ENCODE results near the gene OR4D9. TPM values are rescaled to one million over a fixed set of nuclear protein-coding genes. Genes with fewer than 3 reads are reported as not detected.

OR4D9 gene
- total RNA-seq, 1 experiment from 2014 or later = not detected

DNA sequence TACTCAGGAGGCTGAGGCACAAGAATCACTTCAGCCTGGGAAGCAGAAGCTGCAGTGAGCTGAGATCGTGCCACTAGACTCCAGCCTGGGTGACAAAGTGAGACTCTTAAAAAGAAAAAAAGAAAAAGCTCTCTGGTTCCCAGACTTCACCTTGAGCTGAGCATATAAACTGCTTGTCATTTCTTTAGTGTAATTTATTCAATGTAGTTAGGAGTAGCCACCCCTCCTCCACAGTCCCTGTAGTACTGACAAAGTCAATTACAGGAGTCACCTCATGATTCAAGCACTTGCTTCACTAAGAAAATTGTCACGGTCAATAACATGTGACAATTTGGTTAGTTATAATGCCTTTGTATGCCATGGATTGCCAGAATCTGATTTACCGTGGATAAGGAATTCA, 31.0 kb upstream of the OR4D9 start:
- no peak overlapping the region for H2AK5ac ChIP-seq (ENCODE audit: insufficient read length, low read length)
- no peak overlapping the region for H4K8ac ChIP-seq (replicated peaks; ENCODE audit: insufficient read length, low read depth, low read length)
- no peaks in the 10 kb centered on the region for H4K20me1 ChIP-seq (ENCODE audit: control insufficient read depth, insufficient read depth, insufficient read length)
- H2BK12ac ChIP-seq (ENCODE audit: insufficient read length, low read depth, low read length) = no peak overlapping the region
- no peak overlapping the region for H3K4ac ChIP-seq (ENCODE audit: low read depth, low read length)
- no peak overlapping the region for H3K27ac ChIP-seq (ENCODE audit: insufficient read length, low read depth, low read length)
- no peaks in the 10 kb centered on the region for H3K23me2 ChIP-seq (ENCODE audit: insufficient read length, low read depth, low read length, poor library complexity, severe bottlenecking)
- H3K27me3 Mint-ChIP-seq (ENCODE audit: low read depth) = peaks cover 2% of the 10 kb centered on the region; the same call in 1 of the 2 replicates
- H3K27ac Mint-ChIP-seq = no peak overlapping the region
- WGBS (ENCODE audit: extremely low coverage, insufficient read length, low lambda C conversion rate) = no CpG with 5 or more reads among the region's 3 CpGs
- H4K5ac ChIP-seq (ENCODE audit: insufficient read length, low read depth, low read length) = no peak overlapping the region
- H4K91ac ChIP-seq (ENCODE audit: insufficient read length, low read depth, low read length) = no peak overlapping the region
- no peaks in the 10 kb centered on the region for H3K79me1 ChIP-seq (ENCODE audit: insufficient read depth, low read depth, low read length, poor library complexity, severe bottlenecking)
- TF ChIP-seq, protein P1, sequence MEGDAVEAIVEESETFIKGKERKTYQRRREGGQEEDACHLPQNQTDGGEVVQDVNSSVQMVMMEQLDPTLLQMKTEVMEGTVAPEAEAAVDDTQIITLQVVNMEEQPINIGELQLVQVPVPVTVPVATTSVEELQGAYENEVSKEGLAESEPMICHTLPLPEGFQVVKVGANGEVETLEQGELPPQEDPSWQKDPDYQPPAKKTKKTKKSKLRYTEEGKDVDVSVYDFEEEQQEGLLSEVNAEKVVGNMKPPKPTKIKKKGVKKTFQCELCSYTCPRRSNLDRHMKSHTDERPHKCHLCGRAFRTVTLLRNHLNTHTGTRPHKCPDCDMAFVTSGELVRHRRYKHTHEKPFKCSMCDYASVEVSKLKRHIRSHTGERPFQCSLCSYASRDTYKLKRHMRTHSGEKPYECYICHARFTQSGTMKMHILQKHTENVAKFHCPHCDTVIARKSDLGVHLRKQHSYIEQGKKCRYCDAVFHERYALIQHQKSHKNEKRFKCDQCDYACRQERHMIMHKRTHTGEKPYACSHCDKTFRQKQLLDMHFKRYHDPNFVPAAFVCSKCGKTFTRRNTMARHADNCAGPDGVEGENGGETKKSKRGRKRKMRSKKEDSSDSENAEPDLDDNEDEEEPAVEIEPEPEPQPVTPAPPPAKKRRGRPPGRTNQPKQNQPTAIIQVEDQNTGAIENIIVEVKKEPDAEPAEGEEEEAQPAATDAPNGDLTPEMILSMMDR (conservative IDR thresholded peaks at IDR 0.05) = no peak
- no peak overlapping the region for H2BK20ac ChIP-seq (ENCODE audit: low read depth, low read length, poor library complexity, severe bottlenecking)
- H3K4me3 Mint-ChIP-seq = no peak overlapping the region
- H2BK15ac ChIP-seq (ENCODE audit: low read depth, low read length) = no peak overlapping the region
- H3T11ph ChIP-seq (ENCODE audit: low read length) = no peak overlapping the region
- no peak overlapping the region for H2AFZ ChIP-seq (ENCODE audit: low read length)
- no peaks in the 10 kb centered on the region for H3K36me3 Mint-ChIP-seq (ENCODE audit: insufficient read depth in 1 of 3, low read depth in 3 of 3)
- H2BK5ac ChIP-seq (ENCODE audit: insufficient read length, low read length) = no peak overlapping the region
- H3K4me2 ChIP-seq (ENCODE audit: insufficient read depth, insufficient read length, low read length) = no peak overlapping the region
- H2BK120ac ChIP-seq (ENCODE audit: low read depth, low read length, poor library complexity, severe bottlenecking) = no peak overlapping the region
- no peaks in the 10 kb centered on the region for H3K4me1 ChIP-seq (ENCODE audit: insufficient read depth, low read length)
- H3K14ac ChIP-seq (ENCODE audit: insufficient read depth, low read length) = no peak overlapping the region
- no peak overlapping the region for H3K18ac ChIP-seq (ENCODE audit: insufficient read length, low read depth, low read length)
- no peaks in the 10 kb centered on the region for H3K4me1 Mint-ChIP-seq
- H3K27me3 ChIP-seq (ENCODE audit: insufficient read depth, low read length) = no peaks in the 10 kb centered on the region
- DNase-seq = no peak
- no peak overlapping the region for H3K9ac ChIP-seq (ENCODE audit: extremely low read depth, insufficient read length, low read length)
- H3K79me2 ChIP-seq (ENCODE audit: insufficient read depth, low read length) = no peaks in the 10 kb centered on the region
- H3K9me3 Mint-ChIP-seq = no peaks in the 10 kb centered on the region
- no peaks in the 10 kb centered on the region for H3K9me3 ChIP-seq (ENCODE audit: control insufficient read depth, low read depth, low read length)
- H3K56ac ChIP-seq (ENCODE audit: insufficient read length, low read depth, low read length) = no peak overlapping the region
- no peak overlapping the region for H3K23ac ChIP-seq (ENCODE audit: insufficient read length, low read depth, low read length)

All from H9 (cell line).